IMR-90 (cell line): ENCODE results near the gene USP36. TPM values are rescaled to one million over a fixed set of nuclear protein-coding genes. Genes with fewer than 3 reads are reported as not detected.

Experiments used
- ATAC-seq: fragments of 200-7000 bp; cut with Tn5 transposase; 2 replicates; pipeline ENCODE4 v1.9.1; 2020; ENCODE audit warnings: low read depth, mild to moderate bottlenecking, moderate library complexity
- BruUV-seq: library from RNA; stranded (reverse); fragments of 400-500 nt; replicated peaks from 2 replicates; lab custom pipeline; 2021; lab: Mats Ljungman, UMichigan
- CTCF ChIA-PET: fragments of 300-600 bp; formaldehyde crosslinking; extraction: SDS; loops from one replicate; lab custom pipeline; 2021; ENCODE audit warnings: antibody characterized with exemption; lab: Yijun Ruan, JAX
- POLR2A ChIA-PET: fragments of 300-600 bp; sonication (Branson Sonifier 250); formaldehyde crosslinking; loops from one replicate; lab custom pipeline; 2022; ENCODE audit warnings: antibody characterized with exemption; ENCODE audit not compliant: unreplicated experiment; lab: Charles Lee
- DNase-seq: peaks from one replicate; pipeline ENCODE4 v3.0.0; 2013
- H2AFZ ChIP-seq: replicated peaks from 2 replicates; pipeline ENCODE3; 2013; ENCODE audit warnings: low read length, mild to moderate bottlenecking; ENCODE audit not compliant: poor library complexity
- H2AK5ac ChIP-seq: 2 replicates; pipeline ENCODE4 v1.6.1; 2013; ENCODE audit warnings: low read depth, low read length, inconsistent platforms
- H2AK9ac ChIP-seq: replicated peaks from 2 replicates; pipeline ENCODE3; 2013; ENCODE audit warnings: mild to moderate bottlenecking, low read depth, low read length, moderate library complexity; ENCODE audit not compliant: poor library complexity
- H2BK120ac ChIP-seq: 2 replicates; pipeline ENCODE4 v1.6.1; 2013; ENCODE audit warnings: low read depth, low read length, inconsistent platforms
- H2BK15ac ChIP-seq: 3 replicates; pipeline ENCODE4 v1.6.1; 2013; ENCODE audit warnings: low read depth, low read length, inconsistent platforms
- H2BK20ac ChIP-seq: 2 replicates; pipeline ENCODE4 v1.6.1; 2013; ENCODE audit warnings: low read depth, mild to moderate bottlenecking, inconsistent platforms, low read length, moderate library complexity
- H2BK5ac ChIP-seq: 2 replicates; pipeline ENCODE4 v1.6.1; 2013; ENCODE audit warnings: mild to moderate bottlenecking, low read depth, low read length, inconsistent platforms; ENCODE audit not compliant: poor library complexity, severe bottlenecking
- H3K14ac ChIP-seq: replicated peaks from 2 replicates; pipeline ENCODE4 v1.6.1; 2013; ENCODE audit warnings: low read depth, low read length, inconsistent platforms
- H3K18ac ChIP-seq: 2 replicates; pipeline ENCODE4 v1.6.1; 2013; ENCODE audit warnings: low read depth, low read length, control low read depth
- H3K23ac ChIP-seq: 2 replicates; pipeline ENCODE4 v1.6.1; 2013; ENCODE audit warnings: low read depth, low read length, inconsistent platforms
- H3K27ac ChIP-seq: 2 replicates; pipeline ENCODE4 v1.5.1; 2013; ENCODE audit warnings: mild to moderate bottlenecking, control low read depth, low read length; ENCODE audit not compliant: insufficient read depth
- H3K27me3 ChIP-seq: 2 replicates; pipeline ENCODE4 v1.6.1; 2013; ENCODE audit warnings: low read length; ENCODE audit not compliant: control insufficient read depth, insufficient read depth
- H3K36me3 ChIP-seq: 2 replicates; pipeline ENCODE4 v1.6.1; 2013; ENCODE audit warnings: low read length, mixed read lengths; ENCODE audit not compliant: control insufficient read depth, insufficient read depth
- H3K4ac ChIP-seq: 2 replicates; pipeline ENCODE4 v1.6.1; 2013; ENCODE audit warnings: low read depth, low read length, inconsistent platforms
- H3K4me1 ChIP-seq: 2 replicates; pipeline ENCODE4 v1.6.1; 2013; ENCODE audit warnings: low read length, mixed read lengths; ENCODE audit not compliant: control insufficient read depth, insufficient read depth
- H3K4me2 ChIP-seq: 2 replicates; pipeline ENCODE4 v1.6.1; 2013; ENCODE audit warnings: low read depth, mild to moderate bottlenecking, control low read depth, low read length, moderate library complexity
- H3K4me3 ChIP-seq: 2 replicates; pipeline ENCODE4 v1.5.1; 2013; ENCODE audit warnings: low read depth, mild to moderate bottlenecking, control low read depth, low read length, moderate library complexity; ENCODE audit not compliant: insufficient read depth
- H3K56ac ChIP-seq: 2 replicates; pipeline ENCODE4 v1.6.1; 2013; ENCODE audit warnings: low read length, inconsistent platforms; ENCODE audit not compliant: insufficient read depth; ENCODE audit errors: extremely low read depth
- H3K79me1 ChIP-seq, 2 experiments: 2 replicates each; pipeline ENCODE4 v1.6.1; 2013; ENCODE audit warnings: low read length in 2 of 2, inconsistent platforms in 1 of 2, low read depth in 1 of 2
- H3K9ac ChIP-seq: 2 replicates; pipeline ENCODE4 v1.6.1; 2013; ENCODE audit warnings: low read depth, low read length, control low read depth
- H3K9me1 ChIP-seq: 2 replicates; pipeline ENCODE4 v1.6.1; 2013; ENCODE audit warnings: low read length, inconsistent platforms; ENCODE audit not compliant: insufficient read depth
- H3K9me3 ChIP-seq: 2 replicates; pipeline ENCODE4 v1.6.1; 2013; ENCODE audit warnings: low read length; ENCODE audit not compliant: control insufficient read depth, insufficient read depth
- H4K20me1 ChIP-seq: 2 replicates; pipeline ENCODE4 v1.6.1; 2013; ENCODE audit warnings: low read length, inconsistent platforms; ENCODE audit not compliant: insufficient read depth
- H4K5ac ChIP-seq: 2 replicates; pipeline ENCODE4 v1.6.1; 2013; ENCODE audit warnings: mild to moderate bottlenecking, low read depth, low read length, control low read depth
- H4K8ac ChIP-seq, 2 experiments: 2 replicates each; pipeline ENCODE4 v1.6.1; 2013; ENCODE audit warnings: low read depth in 2 of 2, low read length in 2 of 2, control low read depth in 1 of 2, inconsistent platforms in 1 of 2
- H4K91ac ChIP-seq: 2 replicates; pipeline ENCODE4 v1.6.1; 2013; ENCODE audit warnings: low read depth, low read length, inconsistent platforms; ENCODE audit not compliant: insufficient read depth
- MAFK ChIP-seq: IDR thresholded peaks from 2 replicates; pipeline ENCODE4 v1.6.1; 2012; ENCODE audit warnings: low read depth, low read length, improper control_type of control experiment
- WGBS, 2 experiments: methylation state at CpG; one replicate each; pipeline versions ENCODE4 v1.1.5 to v1.1.7; 2013; ENCODE audit warnings: missing lambda C conversion rate in 2 of 2; ENCODE audit not compliant: insufficient read length in 1 of 2; ENCODE audit errors: extremely low coverage in 2 of 2; 5-methylcytosine and 5-hydroxymethylcytosine counted together
- dilution Hi-C: fragments of 300-500 bp; cut with HindIII; formaldehyde crosslinking; loops from one replicate; pipeline ENCODE4 v1.14.3; 2018; ENCODE audit warnings: low sequenced_read_pairs; ENCODE audit not compliant: unreplicated experiment
- in situ Hi-C: fragments of 300-500 bp; cut with MboI; formaldehyde crosslinking; loops from 3 replicates; pipeline ENCODE4 v1.14.3; 2019; ENCODE audit warnings: low sequenced_read_pairs, inconsistent platforms, mixed read lengths
- intact Hi-C: fragments of 100-400 bp; cut with micrococcal nuclease; formaldehyde crosslinking; loops from 2 replicates; pipeline ENCODE4 v1.10.0; 2022
- polyA plus RNA-seq, 3 experiments: library from polyadenylated mRNA; depleted of rRNA; stranded (reverse); fragments of >200 nt; gene quantifications; 2 replicates each; pipeline ENCODE4 v1.2.3, GENCODE V29; 2012; ENCODE audit warnings: low replicate concordance in 1 of 3
- total RNA-seq: library from RNA; depleted of rRNA; stranded (reverse); fragments of >200 nt; gene quantifications from 2 replicates; pipeline ENCODE4 v1.2.3, GENCODE V29; 2012
- TF ChIP-seq, protein P1 (sequence below): conservative IDR thresholded peaks from 2 replicates; pipeline ENCODE4 v1.5.1; 2012; ENCODE audit warnings: mild to moderate bottlenecking, low read depth, low read length, improper control_type of control experiment

The USP36 gene
- total and polyA plus RNA-seq, 2 of the 4 experiments (the other 2 are of a cell fraction): 30.6 to 38.3 TPM

- H3K4me3 ChIP-seq: peak overlapping the region; percentile 96
- peak overlapping the region; percentile 72 for H3K4me2 ChIP-seq
- H4K91ac ChIP-seq: no peak overlapping the region
- H3K4me1 ChIP-seq: no peaks in the 10 kb centered on the region
- H3K14ac ChIP-seq: peak overlapping the region; percentile 86
- no peak overlapping the region for H2BK15ac ChIP-seq
- H3K27me3 ChIP-seq: no peaks in the 10 kb centered on the region
- DNase-seq (no peak), ATAC-seq (peak; percentile 7)
- H3K9me3 ChIP-seq: no peaks in the 10 kb centered on the region
- peak overlapping the region; percentile 65 for H2BK5ac ChIP-seq
- no peak overlapping the region for H3K18ac ChIP-seq
- TF ChIP-seq MAFK: peak; percentile 64
- TF ChIP-seq, protein P1, sequence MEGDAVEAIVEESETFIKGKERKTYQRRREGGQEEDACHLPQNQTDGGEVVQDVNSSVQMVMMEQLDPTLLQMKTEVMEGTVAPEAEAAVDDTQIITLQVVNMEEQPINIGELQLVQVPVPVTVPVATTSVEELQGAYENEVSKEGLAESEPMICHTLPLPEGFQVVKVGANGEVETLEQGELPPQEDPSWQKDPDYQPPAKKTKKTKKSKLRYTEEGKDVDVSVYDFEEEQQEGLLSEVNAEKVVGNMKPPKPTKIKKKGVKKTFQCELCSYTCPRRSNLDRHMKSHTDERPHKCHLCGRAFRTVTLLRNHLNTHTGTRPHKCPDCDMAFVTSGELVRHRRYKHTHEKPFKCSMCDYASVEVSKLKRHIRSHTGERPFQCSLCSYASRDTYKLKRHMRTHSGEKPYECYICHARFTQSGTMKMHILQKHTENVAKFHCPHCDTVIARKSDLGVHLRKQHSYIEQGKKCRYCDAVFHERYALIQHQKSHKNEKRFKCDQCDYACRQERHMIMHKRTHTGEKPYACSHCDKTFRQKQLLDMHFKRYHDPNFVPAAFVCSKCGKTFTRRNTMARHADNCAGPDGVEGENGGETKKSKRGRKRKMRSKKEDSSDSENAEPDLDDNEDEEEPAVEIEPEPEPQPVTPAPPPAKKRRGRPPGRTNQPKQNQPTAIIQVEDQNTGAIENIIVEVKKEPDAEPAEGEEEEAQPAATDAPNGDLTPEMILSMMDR: no peak
- CTCF ChIA-PET: interaction anchor here (0.5 to 0.6 kb wide), 2 partner anchors 11 to 30 kb away, joined by 3 to 4 read pairs; no protein-coding TSS in a partner anchor
- intact Hi-C loops: no loop called here
- H3K4ac ChIP-seq: peak overlapping the region; percentile 6; the same call in 1 of the 2 replicates
- H2AK9ac ChIP-seq: peak overlapping the region; percentile 90
- no peaks in the 10 kb centered on the region for H3K36me3 ChIP-seq
- peak overlapping the region; percentile 58 for H3K9ac ChIP-seq
- peak overlapping the region; percentile 93 for H3K23ac ChIP-seq
- H2BK20ac ChIP-seq: no peak overlapping the region
- dilution Hi-C loops: no loop called here
- H4K5ac ChIP-seq: no peak overlapping the region
- H4K8ac ChIP-seq: peak overlapping the region in 1 of 2 experiments; percentile 58; a peak in 1 of 4 replicates
- H2AFZ ChIP-seq: peak overlapping the region; percentile 98
- H3K9me1 ChIP-seq: peaks cover 8% of the 10 kb centered on the region
- no peak overlapping the region; the same call in 1 of the 2 replicates for H2AK5ac ChIP-seq
- 3% methylated on average over 11 of the region's 68 CpGs; no CpG with 5 or more reads in 1 of the 2 experiments for WGBS, 2 experiments
- H3K27ac ChIP-seq: peak overlapping the region; percentile 11
- no peak overlapping the region for H2BK120ac ChIP-seq
- no peak overlapping the region for H3K56ac ChIP-seq
- in situ Hi-C loops: no loop called here
- BruUV-seq: no TSS peak
- POLR2A ChIA-PET: no interaction called here
- H4K20me1 ChIP-seq: 0 out of 2 replicates have a peak, but pooled peaks cover 14% of the 10 kb centered on the region
- H3K79me1 ChIP-seq: peaks cover 22 to 33% of the 10 kb centered on the region in 2 experiments
These were observed 59.3 kb downstream of the USP36 start for GRCh38 chr17:78781104-78781892.
